Naive B cell (primary cell): ENCODE results near the gene FAF1. TPM values are rescaled to one million over a fixed set of nuclear protein-coding genes. Genes with fewer than 3 reads are reported as not detected.

ENCODE experiments used
- ATAC-seq, 2 donors: fragments of 150-1000 bp; cut with Tn5 transposase; 2 replicates each; pipeline ENCODE4 v1.10.0; 2021; ENCODE audit warnings: low read depth in 2 of 2, mild to moderate bottlenecking in 2 of 2, moderate library complexity in 2 of 2
- DNase-seq: peaks from one replicate; pipeline ENCODE4 v3.0.0; 2022
- H3K27ac Mint-ChIP-seq, 6 donors: one replicate each; pipeline ENCODE4 v1.8.0; 2020 to 2022; ENCODE audit warnings: mild to moderate bottlenecking in 6 of 6, mixed read lengths in 6 of 6, moderate library complexity in 5 of 6, inconsistent platforms in 2 of 6
- H3K27me3 Mint-ChIP-seq, 3 donors: one replicate each; pipeline ENCODE4 v1.8.0; 2021 to 2022; ENCODE audit warnings: mixed read lengths in 3 of 3, mild to moderate bottlenecking in 1 of 3
- H3K36me3 Mint-ChIP-seq, 2 donors: one replicate each; pipeline ENCODE4 v1.8.0; 2020 to 2022; ENCODE audit warnings: mixed read lengths in 2 of 2, inconsistent platforms in 1 of 2, mild to moderate bottlenecking in 1 of 2
- H3K4me1 Mint-ChIP-seq, 3 donors: one replicate each; pipeline ENCODE4 v1.8.0; 2020 to 2022; ENCODE audit warnings: mixed read lengths in 3 of 3, inconsistent platforms in 1 of 3, mild to moderate bottlenecking in 1 of 3, moderate library complexity in 1 of 3
- H3K4me3 Mint-ChIP-seq, 8 donors: one replicate each; pipeline ENCODE4 v1.8.0; 2020 to 2022; ENCODE audit warnings: mild to moderate bottlenecking in 8 of 8, mixed read lengths in 8 of 8, moderate library complexity in 8 of 8, inconsistent platforms in 2 of 8
- H3K9me3 Mint-ChIP-seq, 7 donors: one replicate each; pipeline ENCODE4 v1.8.0; 2020 to 2022; ENCODE audit warnings: mixed read lengths in 7 of 7, mild to moderate bottlenecking in 5 of 7, inconsistent platforms in 2 of 7, moderate library complexity in 1 of 7
- polyA plus RNA-seq, 6 donors: library from polyadenylated mRNA; unstranded; fragments of 300-500 nt; fragmentation: Illumina TruSeq; gene quantifications; one replicate each; pipeline ENCODE4 v1.2.3, GENCODE V29; 2021; ENCODE audit warnings: low read depth in 6 of 6

Gene FAF1
- polyA plus RNA-seq, 6 donors from 2014 or later: 36.4 to 66.5 (median 43.2) TPM

DNA sequence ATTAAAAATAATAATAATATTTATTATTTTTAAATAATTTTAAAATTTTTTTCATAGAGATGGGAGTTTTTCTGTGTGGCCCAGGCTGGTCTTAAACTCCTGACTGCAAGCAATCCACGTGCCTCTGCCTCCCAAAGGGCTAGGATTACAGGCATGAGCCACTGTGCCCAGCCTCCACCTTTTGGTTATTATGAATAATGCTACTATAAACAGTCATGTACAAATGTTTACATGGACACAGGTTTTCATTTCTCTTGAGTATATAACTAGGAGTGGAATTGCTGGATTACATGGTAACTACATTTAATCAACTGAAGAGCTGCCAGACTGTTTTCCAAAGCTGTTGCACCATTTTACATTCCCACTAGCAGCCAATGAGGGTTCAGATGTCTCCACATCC lies 433.6 kb downstream of the FAF1 start:
- Mint-ChIP-seq H3K36me3 (peaks cover 31 to 39% of the 10 kb centered on the region in 2 donors), H3K4me1 (no peaks in the 10 kb centered on the region), H3K27ac (no peak overlapping the region), H3K9me3 (peaks cover 0 to 15% (median 5%) of the 10 kb centered on the region in 7 donors), H3K4me3 (no peak overlapping the region), H3K27me3 (no peaks in the 10 kb centered on the region)
- no peak for ATAC-seq
- no peak for DNase-seq

DNA sequence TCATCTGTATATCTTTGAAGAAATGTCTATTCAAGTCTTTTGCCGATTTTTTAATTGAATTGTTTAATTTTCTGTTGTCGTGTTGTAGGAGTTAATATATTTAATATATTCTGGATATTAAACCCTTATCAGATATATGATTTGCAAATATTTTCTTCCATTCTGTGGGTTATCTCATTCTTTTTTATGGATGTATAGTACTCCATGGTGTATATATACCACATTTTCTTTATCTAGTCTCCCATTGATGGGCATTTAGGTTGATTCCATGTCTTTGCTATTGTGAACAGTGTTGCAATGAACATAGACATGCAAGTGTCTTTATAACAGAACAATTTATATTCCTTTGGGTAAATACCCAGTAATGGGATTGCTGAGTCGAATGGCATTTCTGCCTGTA lies 436.5 kb downstream of the FAF1 start:
- H3K27me3 Mint-ChIP-seq: no peaks in the 10 kb centered on the region

DNA sequence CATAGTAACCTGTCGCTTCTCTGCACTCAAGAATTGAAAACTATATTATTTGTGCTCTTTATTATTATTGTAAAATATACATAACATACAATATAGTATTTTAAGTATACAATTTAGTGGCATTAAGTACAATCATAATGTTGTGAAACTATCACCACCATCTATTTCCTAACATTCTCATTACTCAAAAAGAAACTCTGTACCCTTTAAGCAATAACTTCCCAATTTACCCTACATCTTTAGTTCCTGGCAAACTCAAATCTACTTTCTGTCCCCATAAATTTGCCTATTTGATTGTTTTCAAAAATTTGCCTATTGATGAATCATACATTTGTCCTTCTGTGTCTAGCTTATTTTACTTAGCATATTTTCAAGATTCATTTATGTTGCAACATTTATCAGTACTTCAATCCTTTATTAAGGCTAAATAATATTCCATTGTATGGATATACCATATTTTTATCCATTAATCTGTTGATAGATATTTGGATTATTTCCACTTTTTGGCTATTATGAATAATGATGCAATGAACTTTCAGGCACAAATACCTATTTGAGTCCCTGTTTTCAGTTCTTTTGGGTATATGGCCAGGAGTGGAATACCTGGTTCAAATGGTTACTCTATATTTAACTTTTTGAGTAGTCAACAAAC lies 437.2 kb downstream of the FAF1 start:
- DNase-seq: no peak
- H3K9me3 Mint-ChIP-seq: peaks cover 0 to 15% (median 5%) of the 10 kb centered on the region in 7 donors
- H3K27me3 Mint-ChIP-seq: no peaks in the 10 kb centered on the region
- H3K27ac Mint-ChIP-seq: no peak overlapping the region
- no peaks in the 10 kb centered on the region for H3K4me1 Mint-ChIP-seq
- ATAC-seq: no peak
- no peak overlapping the region for H3K4me3 Mint-ChIP-seq
- H3K36me3 Mint-ChIP-seq: peaks cover 19 to 33% of the 10 kb centered on the region in 2 donors

More for the DNA sequence above, 436.5 kb downstream of the FAF1 start:
- Mint-ChIP-seq H3K4me1 (no peaks in the 10 kb centered on the region), H3K36me3 (peaks cover 22 to 36% of the 10 kb centered on the region in 2 donors), H3K9me3 (peaks cover 0 to 15% (median 5%) of the 10 kb centered on the region in 7 donors), H3K4me3 (no peak overlapping the region), H3K27ac (no peak overlapping the region)
- DNase-seq (no peak), ATAC-seq (no peak)

DNA sequence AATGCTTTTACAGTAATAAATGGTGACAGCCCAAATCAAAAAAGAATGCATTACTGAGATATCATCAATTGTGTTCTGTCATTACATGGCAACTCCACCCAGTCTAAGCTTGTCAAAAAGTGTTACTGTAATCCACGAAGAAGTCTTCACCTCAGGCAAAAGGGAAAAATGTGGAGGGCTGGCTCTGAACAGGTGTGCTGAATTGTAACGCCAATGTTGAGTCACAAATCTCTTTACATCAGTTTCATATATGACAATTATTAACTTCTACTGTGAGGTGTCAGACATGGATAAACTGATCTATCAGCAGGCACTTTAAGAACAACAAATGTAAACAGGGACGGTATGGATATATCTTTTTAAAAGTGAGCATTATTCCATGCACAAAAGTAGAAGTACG lies 438.4 kb downstream of the FAF1 start:
- Mint-ChIP-seq H3K4me3 (no peak overlapping the region), H3K9me3 (peaks cover 0 to 15% (median 5%) of the 10 kb centered on the region in 7 donors), H3K4me1 (no peaks in the 10 kb centered on the region), H3K36me3 (peaks cover 11 to 26% of the 10 kb centered on the region in 2 donors), H3K27ac (no peak overlapping the region), H3K27me3 (no peaks in the 10 kb centered on the region)
- ATAC-seq (no peak), DNase-seq (no peak)

DNA sequence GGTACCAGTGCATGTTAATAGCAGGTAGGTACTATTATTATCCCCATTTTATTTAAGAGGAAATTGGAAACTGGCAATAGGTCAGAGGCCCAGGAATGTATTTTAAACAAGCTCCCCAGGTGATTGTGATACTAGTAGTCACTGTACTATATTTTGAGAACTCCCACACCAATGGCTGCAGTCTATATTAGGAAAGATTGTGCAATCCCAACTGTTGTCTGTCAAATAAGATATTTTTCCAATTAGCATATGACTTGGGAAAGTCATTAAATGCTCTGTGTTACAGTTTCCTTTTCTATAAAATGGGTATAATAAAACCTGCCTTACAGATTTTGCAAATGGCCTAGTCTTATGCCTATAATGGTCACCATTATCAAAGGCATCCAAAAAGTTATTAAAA lies 442.6 kb downstream of the FAF1 start:
- Mint-ChIP-seq H3K4me1 (no peaks in the 10 kb centered on the region), H3K27ac (no peak overlapping the region), H3K9me3 (peaks cover 0 to 5% (median 4%) of the 10 kb centered on the region in 7 donors), H3K4me3 (no peak overlapping the region), H3K27me3 (no peaks in the 10 kb centered on the region), H3K36me3 (peaks cover 14 to 42% of the 10 kb centered on the region in 2 donors)
- no peak for DNase-seq
- ATAC-seq: no peak

DNA sequence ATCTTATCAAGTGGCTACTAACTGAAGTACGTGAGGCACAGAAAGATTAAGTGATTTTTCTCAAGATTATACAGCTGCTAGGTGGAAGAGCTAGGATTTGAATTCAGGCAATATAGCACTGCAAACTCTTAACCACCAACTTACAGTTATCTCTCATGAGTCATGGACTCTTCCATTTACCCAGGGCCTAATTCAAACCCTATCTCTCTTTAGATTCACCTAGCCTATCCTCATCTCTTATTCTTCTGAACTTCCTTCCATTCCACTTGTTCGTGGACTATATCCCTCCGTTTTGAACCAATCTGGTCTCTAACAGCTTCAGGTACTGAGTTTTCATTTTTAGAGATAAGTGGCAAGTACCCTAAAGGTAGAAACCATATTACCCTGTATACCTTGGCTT lies 444.0 kb downstream of the FAF1 start:
- H3K27ac Mint-ChIP-seq: peak overlapping the region in 1 of 6 donors; percentile 49
- DNase-seq (no peak), ATAC-seq (no peak)
- H3K36me3 Mint-ChIP-seq: peaks cover 28 to 41% of the 10 kb centered on the region in 2 donors
- H3K4me1 Mint-ChIP-seq: no peaks in the 10 kb centered on the region
- peaks cover 0 to 11% (median 5%) of the 10 kb centered on the region in 7 donors for H3K9me3 Mint-ChIP-seq
- no peaks in the 10 kb centered on the region for H3K27me3 Mint-ChIP-seq
- no peak overlapping the region for H3K4me3 Mint-ChIP-seq

DNA sequence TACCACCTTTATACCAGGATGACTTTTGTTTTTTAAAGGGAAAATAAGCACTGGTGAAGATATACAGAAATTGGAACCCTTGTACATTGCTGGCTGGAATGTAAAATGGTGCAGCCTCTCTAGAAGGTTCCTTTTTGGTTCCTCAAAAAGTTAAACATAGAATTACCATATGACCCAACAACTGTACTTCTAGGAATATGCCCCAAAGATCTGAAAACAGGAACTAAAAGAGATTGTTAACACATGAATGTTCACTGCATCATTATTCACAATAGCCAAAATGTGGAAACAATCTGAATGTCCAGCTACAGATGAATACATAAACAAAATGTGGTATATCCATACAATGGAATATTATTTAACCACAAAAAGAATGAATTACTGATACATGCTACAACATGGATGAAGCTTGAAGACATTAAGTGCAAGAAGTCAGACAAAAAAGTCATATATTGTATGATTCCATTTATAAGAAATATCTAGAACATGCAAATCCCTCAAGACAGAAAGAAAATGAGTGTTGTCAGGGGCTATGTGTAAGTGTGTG lies 452.0 kb downstream of the FAF1 start:
- peaks cover 47 to 56% of the 10 kb centered on the region in 2 donors for H3K36me3 Mint-ChIP-seq
- H3K27me3 Mint-ChIP-seq: no peaks in the 10 kb centered on the region
- peak overlapping the region in 1 of 6 donors; percentile 67 for H3K27ac Mint-ChIP-seq
- peaks cover 6 to 24% (median 13%) of the 10 kb centered on the region in 7 donors for H3K9me3 Mint-ChIP-seq
- ATAC-seq (no peak), DNase-seq (no peak)
- H3K4me1 Mint-ChIP-seq: peaks cover 2 to 5% (median 4%) of the 10 kb centered on the region in 3 donors
- H3K4me3 Mint-ChIP-seq: no peak overlapping the region

DNA sequence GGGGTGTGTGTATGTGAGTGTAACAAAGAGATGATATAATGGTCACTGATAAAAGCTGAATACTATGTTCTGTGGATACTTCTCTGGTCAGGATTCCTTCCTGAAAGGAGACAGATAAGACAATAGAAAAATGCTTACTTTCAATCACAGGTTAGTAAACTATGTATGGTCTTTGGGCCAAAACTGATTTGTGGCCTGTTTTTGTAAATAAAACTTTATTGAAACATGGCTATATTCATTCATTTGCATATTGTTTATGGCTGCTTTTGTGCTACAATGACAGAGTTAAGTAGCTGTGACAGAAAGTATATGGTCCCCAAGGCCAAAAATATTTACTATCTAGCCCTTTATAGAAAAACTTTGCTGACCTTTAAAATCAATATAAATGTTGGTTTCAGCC lies 454.6 kb downstream of the FAF1 start:
- no peak overlapping the region for H3K4me3 Mint-ChIP-seq
- no peak for ATAC-seq
- DNase-seq: no peak
- peaks cover 2 to 12% (median 10%) of the 10 kb centered on the region in 3 donors for H3K4me1 Mint-ChIP-seq
- peaks cover 37 to 41% of the 10 kb centered on the region in 2 donors for H3K36me3 Mint-ChIP-seq
- no peaks in the 10 kb centered on the region for H3K27me3 Mint-ChIP-seq
- H3K9me3 Mint-ChIP-seq: peaks cover 6 to 16% (median 12%) of the 10 kb centered on the region in 7 donors
- no peak overlapping the region for H3K27ac Mint-ChIP-seq

DNA sequence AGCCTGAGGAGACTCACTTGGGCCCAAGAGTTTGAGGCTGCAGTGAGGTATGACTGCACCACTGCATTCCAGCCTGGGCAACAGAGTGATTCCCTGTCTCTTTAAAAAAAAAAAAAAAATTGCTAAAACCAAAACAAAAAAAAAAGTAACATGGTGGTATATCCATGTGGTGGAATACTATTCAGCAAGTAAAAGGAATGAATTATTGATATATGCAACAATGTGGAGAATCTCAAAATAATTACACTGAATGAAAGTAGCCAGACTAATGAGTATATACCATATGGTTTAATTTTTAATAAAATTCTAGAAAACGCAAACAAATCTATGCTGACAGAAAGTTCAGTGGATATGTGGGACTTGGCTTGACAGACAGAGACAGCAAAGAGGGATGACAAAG lies 456.6 kb downstream of the FAF1 start:
- DNase-seq: no peak
- peaks cover 6 to 18% (median 13%) of the 10 kb centered on the region in 7 donors for H3K9me3 Mint-ChIP-seq
- H3K27me3 Mint-ChIP-seq: no peaks in the 10 kb centered on the region
- peaks cover 35 to 40% of the 10 kb centered on the region in 2 donors for H3K36me3 Mint-ChIP-seq
- H3K4me3 Mint-ChIP-seq: no peak overlapping the region
- H3K4me1 Mint-ChIP-seq: peaks cover 2 to 12% (median 9%) of the 10 kb centered on the region in 3 donors
- no peak for ATAC-seq
- H3K27ac Mint-ChIP-seq: no peak overlapping the region

DNA sequence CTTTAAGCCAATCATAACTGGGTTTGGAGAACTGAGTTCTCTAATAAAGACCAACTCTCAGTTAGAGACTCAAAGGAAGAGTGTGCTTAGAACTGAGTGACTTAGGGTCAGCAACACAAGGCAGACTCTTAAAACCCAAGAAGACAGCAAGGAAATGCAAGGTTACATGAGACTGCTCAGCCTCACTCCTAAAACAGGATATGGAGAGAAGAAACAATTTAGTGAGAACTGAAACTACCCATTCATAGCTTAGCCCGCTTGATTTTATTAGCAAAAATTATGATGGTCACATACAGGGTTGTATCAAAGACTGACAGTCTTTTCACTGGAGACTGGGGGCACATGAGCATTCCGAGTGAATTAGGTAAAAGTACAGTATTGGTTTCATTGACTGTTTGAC lies 457.9 kb downstream of the FAF1 start:
- peak overlapping the region in 1 of 6 donors; percentile 34 for H3K27ac Mint-ChIP-seq
- peaks cover 6 to 27% (median 19%) of the 10 kb centered on the region in 7 donors for H3K9me3 Mint-ChIP-seq
- H3K36me3 Mint-ChIP-seq: peaks cover 28 to 40% of the 10 kb centered on the region in 2 donors
- H3K4me1 Mint-ChIP-seq: peaks cover 0 to 7% (median 6%) of the 10 kb centered on the region in 3 donors
- H3K27me3 Mint-ChIP-seq: no peaks in the 10 kb centered on the region
- no peak overlapping the region for H3K4me3 Mint-ChIP-seq
- no peak for ATAC-seq
- DNase-seq: no peak

DNA sequence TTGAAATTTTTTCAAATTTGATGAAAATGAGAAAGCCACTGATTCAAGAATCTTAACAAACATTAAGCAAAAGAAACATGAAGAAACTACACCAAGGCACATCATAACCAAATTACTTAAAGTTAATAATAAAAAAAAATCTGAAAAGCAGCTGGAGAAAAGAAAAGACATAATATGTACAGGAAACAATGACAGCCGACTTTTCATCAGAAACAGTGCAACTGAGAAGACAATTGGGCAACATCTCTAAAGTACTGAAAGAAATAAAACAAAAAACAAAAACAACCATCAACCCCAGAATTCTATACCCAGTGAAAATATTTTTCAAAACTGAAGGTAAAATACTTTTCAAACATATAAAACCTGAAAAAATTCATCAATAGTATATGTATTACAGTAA lies 463.1 kb downstream of the FAF1 start:
- Mint-ChIP-seq H3K4me3 (no peak overlapping the region), H3K27ac (no peak overlapping the region), H3K36me3 (peaks cover 8 to 22% of the 10 kb centered on the region in 2 donors), H3K4me1 (peaks cover 0 to 2% (median 1%) of the 10 kb centered on the region in 3 donors), H3K9me3 (peaks cover 0 to 25% (median 24%) of the 10 kb centered on the region in 7 donors), H3K27me3 (no peaks in the 10 kb centered on the region)
- ATAC-seq (no peak), DNase-seq (no peak)

DNA sequence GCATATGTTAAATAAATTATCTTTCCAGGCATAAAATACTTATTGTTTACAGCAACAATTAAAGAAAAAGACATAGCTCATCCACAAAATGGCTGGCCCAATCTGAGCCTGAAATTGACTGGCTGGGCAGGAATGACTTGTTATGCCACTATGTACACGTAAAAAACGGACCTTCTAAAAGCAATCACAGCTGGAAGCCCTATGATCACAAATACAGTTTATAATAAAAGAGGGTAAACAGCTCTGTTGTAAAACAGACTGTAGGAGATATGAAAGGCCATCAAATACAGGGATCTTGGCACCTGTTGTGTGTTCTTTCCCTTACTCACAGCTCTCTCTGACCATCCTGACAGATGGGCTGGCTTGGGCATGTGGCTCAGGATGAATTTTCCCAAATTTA lies 466.4 kb downstream of the FAF1 start:
- no peak for DNase-seq
- H3K27me3 Mint-ChIP-seq: no peaks in the 10 kb centered on the region
- H3K9me3 Mint-ChIP-seq: peaks cover 0 to 28% (median 22%) of the 10 kb centered on the region in 7 donors
- no peak for ATAC-seq
- no peak overlapping the region for H3K27ac Mint-ChIP-seq
- peaks cover 30 to 44% of the 10 kb centered on the region in 2 donors for H3K36me3 Mint-ChIP-seq
- H3K4me1 Mint-ChIP-seq: no peaks in the 10 kb centered on the region
- H3K4me3 Mint-ChIP-seq: no peak overlapping the region

DNA sequence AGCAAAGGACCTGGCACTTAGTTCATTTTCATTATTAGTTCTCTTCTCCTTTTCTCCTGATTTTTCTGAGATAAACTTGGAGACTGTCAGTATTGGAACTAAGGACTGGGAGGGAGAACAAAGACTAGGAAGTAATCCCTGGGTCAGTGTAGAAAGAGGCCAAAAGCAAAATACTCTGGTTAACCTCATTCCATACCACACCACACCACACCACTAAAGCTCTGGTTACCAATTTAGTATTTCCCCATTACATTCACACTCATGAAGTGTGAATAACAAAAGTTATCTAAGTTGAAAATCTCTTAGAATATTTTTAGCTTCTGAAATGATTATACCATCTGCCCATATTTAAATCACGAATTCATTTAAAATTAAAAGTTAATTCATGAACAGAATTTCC lies 467.9 kb downstream of the FAF1 start:
- Mint-ChIP-seq H3K4me1 (no peaks in the 10 kb centered on the region), H3K4me3 (no peak overlapping the region), H3K36me3 (peaks cover 30 to 42% of the 10 kb centered on the region in 2 donors), H3K27me3 (no peaks in the 10 kb centered on the region), H3K9me3 (peaks cover 0 to 15% (median 10%) of the 10 kb centered on the region in 7 donors), H3K27ac (no peak overlapping the region)
- ATAC-seq (no peak), DNase-seq (no peak)

DNA sequence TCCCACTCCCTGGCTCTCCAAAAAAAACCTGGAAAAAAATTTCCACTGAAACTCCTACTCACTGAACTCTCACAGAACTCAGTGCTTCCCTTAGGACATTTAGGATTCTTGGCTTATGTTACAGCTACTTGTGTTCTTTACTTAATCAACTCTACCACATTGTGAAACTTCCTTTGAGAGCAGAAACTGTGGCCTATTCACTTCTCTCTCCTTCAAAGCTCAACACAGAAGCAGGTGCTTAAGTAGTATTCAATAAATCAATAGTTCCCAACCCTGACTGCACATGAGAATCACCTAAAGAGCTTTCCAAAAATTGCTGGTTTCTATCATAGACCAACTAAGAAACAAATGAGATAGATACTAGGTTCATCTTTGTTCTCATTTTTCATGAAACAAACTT lies 468.9 kb downstream of the FAF1 start:
- H3K9me3 Mint-ChIP-seq: peaks cover 0 to 5% (median 1%) of the 10 kb centered on the region in 7 donors
- H3K27me3 Mint-ChIP-seq: no peaks in the 10 kb centered on the region
- no peaks in the 10 kb centered on the region for H3K4me1 Mint-ChIP-seq
- no peak overlapping the region for H3K4me3 Mint-ChIP-seq
- ATAC-seq: no peak
- peak overlapping the region in 1 of 6 donors; percentile 84 for H3K27ac Mint-ChIP-seq
- no peak for DNase-seq
- peaks cover 25 to 39% of the 10 kb centered on the region in 2 donors for H3K36me3 Mint-ChIP-seq
